ENCODE data around the gene DNTT.

Gene DNTT

GRCh38 chr10:96268341-96268909 lies 35.8 kb upstream of the DNTT start:
- H3K4me3 ChIP-seq (ENCODE audit: low read depth, low read length), result peak overlapping the region; percentile 52
- TF ChIP-seq, protein P1, sequence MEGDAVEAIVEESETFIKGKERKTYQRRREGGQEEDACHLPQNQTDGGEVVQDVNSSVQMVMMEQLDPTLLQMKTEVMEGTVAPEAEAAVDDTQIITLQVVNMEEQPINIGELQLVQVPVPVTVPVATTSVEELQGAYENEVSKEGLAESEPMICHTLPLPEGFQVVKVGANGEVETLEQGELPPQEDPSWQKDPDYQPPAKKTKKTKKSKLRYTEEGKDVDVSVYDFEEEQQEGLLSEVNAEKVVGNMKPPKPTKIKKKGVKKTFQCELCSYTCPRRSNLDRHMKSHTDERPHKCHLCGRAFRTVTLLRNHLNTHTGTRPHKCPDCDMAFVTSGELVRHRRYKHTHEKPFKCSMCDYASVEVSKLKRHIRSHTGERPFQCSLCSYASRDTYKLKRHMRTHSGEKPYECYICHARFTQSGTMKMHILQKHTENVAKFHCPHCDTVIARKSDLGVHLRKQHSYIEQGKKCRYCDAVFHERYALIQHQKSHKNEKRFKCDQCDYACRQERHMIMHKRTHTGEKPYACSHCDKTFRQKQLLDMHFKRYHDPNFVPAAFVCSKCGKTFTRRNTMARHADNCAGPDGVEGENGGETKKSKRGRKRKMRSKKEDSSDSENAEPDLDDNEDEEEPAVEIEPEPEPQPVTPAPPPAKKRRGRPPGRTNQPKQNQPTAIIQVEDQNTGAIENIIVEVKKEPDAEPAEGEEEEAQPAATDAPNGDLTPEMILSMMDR (IDR thresholded peaks at IDR 0.05; ENCODE audit: borderline replicate concordance, insufficient read depth, low read depth, low read length), result no peak

GRCh38 chr10:96269438-96270300 lies 34.6 kb upstream of the DNTT start:
- TF ChIP-seq, protein P1 (IDR thresholded peaks at IDR 0.05; ENCODE audit: borderline replicate concordance, insufficient read depth, low read depth, low read length), result no peak

DNA sequence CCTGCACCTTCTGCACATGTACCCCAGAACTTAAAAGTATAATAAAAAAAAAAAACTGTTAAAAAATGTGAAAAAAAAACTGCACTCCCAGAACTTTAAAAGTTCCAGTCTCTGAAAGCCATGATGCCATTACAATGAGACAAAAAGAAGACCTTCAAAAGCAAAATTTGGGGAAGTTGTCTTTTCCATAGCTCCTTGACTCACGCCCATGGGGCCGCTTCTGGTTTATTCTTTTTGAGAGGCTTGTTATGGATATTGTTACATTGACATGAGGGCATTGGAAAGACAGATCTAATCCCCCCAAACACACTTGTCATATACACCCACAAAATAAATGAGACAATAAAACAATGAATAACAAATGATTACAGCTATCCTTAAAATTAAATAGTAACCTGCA lies 33.7 kb upstream of the DNTT start:
- TF ChIP-seq, protein P1 (IDR thresholded peaks at IDR 0.05; ENCODE audit: borderline replicate concordance, insufficient read depth, low read depth, low read length), result no peak
- H3K4me3 ChIP-seq (ENCODE audit: low read depth, low read length), result peak overlapping the region; percentile 52

More at GRCh38 chr10:96269438-96270300, 34.6 kb upstream of the DNTT start:
- peak overlapping the region; percentile 52 for H3K4me3 ChIP-seq (ENCODE audit: low read depth, low read length)

DNA sequence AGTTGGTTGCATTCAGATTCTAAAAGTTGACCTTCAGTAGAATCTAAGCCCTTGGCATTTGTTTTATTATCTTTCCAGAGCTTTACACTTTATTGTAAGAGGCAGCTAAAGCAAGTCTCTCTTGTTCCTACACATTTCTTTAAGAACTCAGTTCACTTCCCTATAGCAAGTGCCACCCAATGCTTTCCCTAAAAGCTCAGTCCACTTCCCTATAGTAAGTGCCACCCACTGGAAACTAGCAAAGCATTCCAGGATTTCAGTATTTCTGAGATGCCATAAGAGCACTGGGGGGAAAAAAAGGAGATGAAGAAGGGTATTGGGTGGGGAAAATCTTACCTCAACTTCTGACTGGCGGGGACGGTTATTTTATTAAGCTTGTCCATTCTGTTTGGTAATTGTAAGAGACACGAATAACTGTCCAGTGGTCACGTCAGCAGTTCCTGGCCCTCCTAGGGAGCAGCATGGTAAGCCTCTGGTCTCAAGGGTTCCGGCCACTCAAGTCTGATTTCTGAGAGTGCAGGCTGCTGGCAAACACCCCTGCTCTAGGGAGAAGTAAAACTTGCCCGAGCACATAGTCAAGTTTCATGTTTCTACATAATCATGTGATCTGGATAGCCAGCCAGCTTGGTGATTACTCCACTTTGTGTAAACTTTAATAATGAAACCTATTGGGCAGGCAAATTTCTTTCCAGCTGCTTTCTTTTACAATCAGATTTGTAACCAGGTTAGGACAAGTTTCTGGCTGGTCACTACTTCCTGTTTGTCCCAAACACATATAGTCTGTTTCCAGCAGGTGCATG lies 33.0 kb upstream of the DNTT start, which contains the start of gene BLNK:
BLNK (minus strand) TSS at position 554 of the 800 bp plus-strand sequence; CDS start at position 383, 171 bp downstream.
- TF ChIP-seq, protein P1 (IDR thresholded peaks at IDR 0.05; ENCODE audit: borderline replicate concordance, insufficient read depth, low read depth, low read length), result no peak
- H3K4me3 ChIP-seq (ENCODE audit: low read depth, low read length), result peak within 1 kb of the TSS; percentile 52

DNA sequence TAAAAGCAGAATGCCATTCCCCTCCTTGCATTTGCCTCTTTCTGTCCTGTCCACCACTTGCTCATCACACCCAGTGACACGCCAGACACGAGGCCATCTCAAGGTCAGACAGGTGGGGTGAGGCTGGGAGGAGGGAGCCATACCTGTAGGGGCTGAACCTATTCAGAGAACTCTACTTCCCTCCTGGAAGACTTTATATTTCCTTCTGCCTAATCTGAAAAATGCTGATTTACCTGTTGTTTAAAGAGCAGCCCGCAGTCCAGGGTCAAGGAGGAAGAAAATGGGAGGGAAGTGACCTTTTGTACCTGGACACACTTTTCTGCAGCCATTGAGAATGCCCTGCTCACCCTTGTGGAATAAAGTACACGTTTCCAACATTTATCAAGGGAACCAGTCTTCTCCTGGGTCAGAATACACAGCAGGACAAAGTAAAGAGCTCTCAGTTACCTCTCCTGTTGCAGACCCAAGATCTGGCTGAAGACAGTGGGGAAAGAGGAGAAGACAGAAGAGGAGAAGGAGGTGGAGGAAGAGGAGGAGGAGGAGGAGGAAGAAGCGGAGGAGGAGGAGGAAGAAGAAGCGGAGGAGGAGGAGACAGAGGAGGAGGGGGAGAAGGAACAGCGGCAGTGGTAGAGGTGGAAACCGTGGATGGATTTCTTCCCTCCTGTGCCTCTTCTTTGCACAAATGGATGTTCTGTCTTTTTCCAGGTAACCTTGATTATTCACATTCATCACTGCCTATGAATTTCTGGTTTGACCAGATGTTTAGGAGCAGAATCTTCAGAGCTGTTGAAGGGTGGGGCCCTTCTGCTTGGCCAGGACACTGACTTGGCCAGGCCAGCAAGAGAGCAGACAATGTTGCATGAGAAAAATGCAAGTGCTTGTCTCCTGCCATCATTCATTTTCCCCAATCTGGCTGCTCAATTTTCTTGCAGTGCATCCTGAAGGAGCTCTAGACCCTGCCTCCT lies 31.6 kb upstream of the DNTT start:
- TF ChIP-seq, protein P1 (IDR thresholded peaks at IDR 0.05; ENCODE audit: borderline replicate concordance, insufficient read depth, low read depth, low read length), result no peak
- peak overlapping the region; percentile 52 for H3K4me3 ChIP-seq (ENCODE audit: low read depth, low read length)

Measured in GM12875 (cell line).